HG03139 (cell line): ENCODE results near the gene CNBD2.
"Not testable (repeated sequence)": the region's sequence is repeated elsewhere in the genome, so short reads cannot be mapped to it uniquely, and the experiment has no call there.

Source experiments
- ATAC-seq: cut with Tn5 transposase; IDR thresholded peaks from one replicate; pipeline ENCODE4 v1.9.1; 2021; ENCODE audit not compliant: unreplicated experiment

The CNBD2 gene

GRCh38 chr20:36018208-36018988 lies 50.0 kb downstream of the CNBD2 start:
- no peak for ATAC-seq

- not testable (repeated sequence) for ATAC-seq
Observed at GRCh38 chr20:36026131-36026530, 57.7 kb downstream of the CNBD2 start.

DNA sequence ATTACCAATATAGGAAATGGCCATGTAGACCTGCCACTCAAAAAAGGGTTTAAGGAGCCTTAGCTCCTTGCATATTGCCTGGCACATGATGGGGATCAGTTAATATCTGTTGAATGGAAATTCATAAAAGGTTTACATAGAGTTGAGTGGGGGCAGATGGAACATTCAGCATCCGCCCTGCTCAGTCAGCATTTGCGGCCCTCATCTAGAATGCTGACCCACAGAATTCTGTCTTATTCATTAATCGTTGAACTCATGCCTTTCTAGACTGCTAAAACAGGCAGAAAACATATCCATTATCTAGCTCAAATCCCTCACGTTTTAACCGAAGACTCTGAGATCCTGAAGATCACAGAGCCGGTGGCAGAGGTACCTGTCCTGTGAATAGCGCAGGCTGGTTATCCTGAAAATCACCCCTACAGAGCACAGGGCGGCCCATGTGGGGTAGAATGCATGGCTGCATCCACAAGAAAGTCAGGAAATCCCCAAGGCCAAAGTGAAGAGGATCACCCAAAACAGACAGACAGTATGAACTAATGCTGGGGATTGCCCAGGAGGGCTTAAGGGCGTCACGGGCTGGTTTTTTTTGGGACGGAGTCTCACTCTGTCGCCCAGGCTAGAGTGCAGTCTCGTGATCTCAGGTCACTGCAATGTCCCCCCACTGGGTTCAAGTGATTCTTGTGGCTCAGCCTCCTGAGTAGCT lies 59.9 kb downstream of the CNBD2 start:
- no peak for ATAC-seq

GRCh38 chr20:36030149-36030548 lies 61.8 kb downstream of the CNBD2 start:
- no peak for ATAC-seq

GRCh38 chr20:36031806-36032205 lies 63.4 kb downstream of the CNBD2 start:
- no peak for ATAC-seq

DNA sequence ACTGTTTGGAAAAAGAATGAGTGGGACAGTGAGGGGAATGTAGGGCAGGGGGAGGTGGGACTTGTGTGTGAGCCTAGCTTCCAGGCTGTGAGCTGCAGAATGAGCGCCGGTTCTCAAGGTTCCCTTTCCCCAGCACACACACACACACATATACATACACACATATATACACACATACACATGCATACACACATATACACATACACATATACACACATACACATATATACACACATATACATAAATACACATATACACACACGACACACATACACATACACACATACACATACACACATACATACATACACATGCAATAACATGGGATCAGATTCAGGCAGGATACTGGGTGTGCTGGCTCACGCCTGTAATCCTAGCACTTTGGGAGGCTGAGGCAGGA lies 66.5 kb downstream of the CNBD2 start:
- ATAC-seq = no peak

DNA sequence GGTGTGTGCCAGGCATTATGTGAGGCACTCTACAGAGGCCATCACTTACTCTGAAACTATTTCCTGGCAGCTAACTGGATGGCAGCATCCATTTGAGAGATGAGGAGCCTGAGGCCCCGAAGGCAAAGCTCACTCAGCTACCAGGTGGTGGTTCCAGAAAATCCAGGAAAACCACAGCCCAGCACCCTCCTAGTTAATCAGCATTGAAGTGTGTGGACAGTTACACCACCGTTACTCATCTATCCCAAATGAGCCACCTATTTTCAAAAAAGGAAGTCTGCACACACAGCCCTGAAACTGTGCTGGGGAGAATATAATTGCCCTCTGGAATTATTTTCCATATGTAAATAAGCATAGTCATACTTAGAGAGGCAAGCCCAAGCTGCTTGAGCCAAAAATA lies 67.4 kb downstream of the CNBD2 start:
- ATAC-seq = no peak

DNA sequence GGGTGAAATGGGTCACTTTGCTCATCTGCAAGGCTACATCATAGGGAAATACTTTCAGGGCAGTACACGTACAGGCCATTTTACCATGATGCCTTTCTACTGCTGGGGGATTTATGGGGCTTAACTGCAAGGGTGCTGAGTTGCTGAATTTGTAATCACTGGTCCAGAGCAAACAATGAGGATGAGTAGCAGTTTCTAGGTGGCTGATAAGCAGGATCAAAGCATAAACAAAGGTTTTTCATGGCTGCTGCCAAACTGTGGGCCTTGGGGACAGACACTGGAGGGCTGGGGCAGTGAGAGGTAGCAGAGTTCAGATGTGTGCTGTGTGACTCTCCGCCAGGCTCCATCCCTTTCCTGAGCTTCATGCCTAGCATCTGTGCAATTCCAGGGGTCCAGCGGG lies 68.3 kb downstream of the CNBD2 start:
- no peak for ATAC-seq

- ATAC-seq = no peak
Observed at GRCh38 chr20:36040571-36040970, 72.2 kb downstream of the CNBD2 start.

DNA sequence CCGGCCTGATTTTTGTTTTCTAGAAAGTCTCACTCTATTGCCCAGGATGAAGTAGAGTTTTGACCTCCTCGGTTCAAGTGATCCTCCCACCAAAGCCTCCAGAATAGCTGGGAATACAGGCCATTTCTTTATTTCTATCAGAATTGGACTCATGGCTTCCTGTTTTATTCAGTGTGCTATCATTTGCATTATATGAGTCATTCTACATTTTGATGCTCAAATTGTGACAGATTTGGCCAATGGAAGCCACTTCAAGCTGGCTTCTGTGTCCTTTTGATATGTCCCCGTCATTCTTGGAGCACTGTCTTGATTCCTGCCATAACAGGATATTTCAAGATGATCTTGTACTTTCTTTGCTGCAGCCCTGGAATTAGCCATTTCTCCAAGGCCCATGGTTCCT lies 75.1 kb downstream of the CNBD2 start:
- ATAC-seq = no peak

DNA sequence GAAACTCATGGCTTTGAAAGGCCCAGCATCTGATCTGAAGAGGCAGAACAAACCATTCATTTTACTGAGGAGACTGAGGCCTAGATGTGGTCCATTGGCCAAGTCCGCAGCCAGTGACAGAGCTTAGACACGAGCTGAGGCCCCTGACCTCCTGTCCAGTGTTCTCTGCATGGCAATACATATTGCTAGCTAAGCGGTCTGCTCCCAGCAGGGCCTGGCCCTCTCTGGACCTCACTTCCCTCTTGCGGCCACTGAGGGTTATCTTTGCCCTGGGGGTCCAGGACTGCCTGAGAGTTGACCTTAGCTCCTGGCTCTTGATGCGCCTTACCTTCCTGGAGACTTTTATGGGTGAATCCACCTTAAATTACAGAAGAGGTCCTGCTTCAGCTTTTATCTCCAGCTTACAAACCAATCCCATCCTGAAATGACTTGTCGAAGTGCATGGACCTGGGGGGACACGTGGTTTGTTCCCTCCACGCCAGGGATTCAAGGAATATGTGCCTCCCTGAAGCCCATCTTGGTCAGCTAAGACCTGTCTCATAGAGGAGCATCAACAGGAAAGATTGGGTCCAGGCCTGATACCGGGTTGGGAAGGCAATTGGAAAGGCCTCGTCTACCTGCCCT lies 75.6 kb downstream of the CNBD2 start:
- ATAC-seq = no peak

GRCh38 chr20:36045373-36045714 lies 77.0 kb downstream of the CNBD2 start:
- no peak for ATAC-seq

GRCh38 chr20:36046073-36046798 lies 77.8 kb downstream of the CNBD2 start:
- ATAC-seq = not testable (repeated sequence)

- not testable (repeated sequence) for ATAC-seq
Observed at GRCh38 chr20:36049408-36049807, 81.0 kb downstream of the CNBD2 start.

DNA sequence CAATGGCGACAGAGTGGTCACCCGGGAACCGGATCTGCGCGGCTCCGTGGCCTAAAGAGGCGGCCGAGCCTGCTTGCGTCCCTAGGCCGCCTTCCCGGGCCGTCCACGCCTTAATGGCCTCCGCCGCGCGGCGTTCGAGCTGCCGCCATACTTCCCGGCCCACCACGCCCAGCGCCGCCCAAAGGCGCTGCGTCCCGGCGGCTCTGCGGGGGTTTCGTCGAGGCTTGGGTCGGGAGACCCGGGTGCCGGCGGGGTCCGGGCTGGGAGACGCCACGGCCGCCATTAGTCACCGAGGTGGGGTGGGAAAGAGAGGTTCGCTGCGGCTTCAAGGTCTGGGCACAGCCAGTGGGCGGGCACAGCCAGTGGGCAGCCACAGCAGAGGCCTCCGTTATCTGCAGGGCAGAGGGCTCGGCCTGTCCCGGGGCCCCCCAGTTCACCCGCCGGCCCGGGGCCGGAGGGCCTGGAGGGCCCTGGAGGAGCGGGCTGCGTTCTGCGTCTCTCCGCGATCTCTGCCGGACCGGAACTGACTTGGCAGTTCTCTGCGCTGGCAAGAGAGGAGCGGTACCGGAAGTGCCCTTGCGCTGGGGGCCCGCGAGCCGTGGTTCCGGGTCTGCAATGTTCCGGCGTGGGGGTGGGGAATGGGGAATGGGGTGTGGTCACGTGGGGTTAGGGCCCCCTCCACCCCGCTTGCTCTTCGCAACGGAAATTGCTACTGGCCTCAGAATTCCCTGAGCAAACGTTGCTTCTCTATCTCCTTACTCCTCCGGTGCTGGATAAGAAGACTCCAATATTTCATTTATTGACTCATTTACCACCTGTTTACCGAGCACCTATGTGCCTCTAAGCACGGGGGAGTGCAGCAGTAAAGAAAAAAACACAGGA lies 82.3 kb downstream of the CNBD2 start:
- ATAC-seq = peak; percentile 81

DNA sequence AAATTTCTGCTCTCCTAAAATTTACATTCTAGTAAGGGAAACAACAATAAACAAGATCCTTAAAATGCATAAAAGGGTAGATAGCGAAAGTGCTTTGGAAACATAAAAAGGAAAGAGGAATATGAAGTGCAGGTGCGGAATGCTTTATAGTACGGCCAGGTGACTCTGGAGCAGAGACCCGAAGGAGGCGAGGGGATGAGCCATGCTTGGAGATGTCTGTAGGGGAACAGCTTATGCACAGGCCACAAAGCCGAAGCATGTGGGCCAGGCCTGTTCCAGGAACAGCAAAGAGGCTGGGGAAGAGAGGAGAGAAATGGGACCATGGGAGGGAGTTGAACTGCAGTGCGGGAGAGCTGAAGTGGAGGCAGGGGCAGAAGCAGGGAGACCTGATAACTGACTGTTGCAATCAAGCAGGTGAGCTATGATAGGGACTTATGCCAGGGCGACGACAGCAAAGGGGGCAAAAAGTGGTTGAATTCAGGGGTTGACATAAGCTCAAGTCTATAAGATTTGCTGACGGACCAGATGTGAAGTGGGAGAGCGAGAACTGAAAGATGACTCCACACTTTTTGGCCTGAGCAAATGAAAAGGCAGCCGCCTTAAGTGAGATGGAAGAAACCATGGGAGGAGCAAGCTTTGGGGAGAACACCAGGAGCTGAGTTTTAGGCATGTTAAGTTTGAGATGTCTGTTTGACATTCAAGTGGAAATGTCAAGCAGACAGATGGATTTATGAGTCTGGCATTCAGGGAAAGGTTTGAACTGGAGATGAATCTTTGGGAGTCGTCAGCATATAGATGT lies 83.1 kb downstream of the CNBD2 start:
- ATAC-seq = no peak

DNA sequence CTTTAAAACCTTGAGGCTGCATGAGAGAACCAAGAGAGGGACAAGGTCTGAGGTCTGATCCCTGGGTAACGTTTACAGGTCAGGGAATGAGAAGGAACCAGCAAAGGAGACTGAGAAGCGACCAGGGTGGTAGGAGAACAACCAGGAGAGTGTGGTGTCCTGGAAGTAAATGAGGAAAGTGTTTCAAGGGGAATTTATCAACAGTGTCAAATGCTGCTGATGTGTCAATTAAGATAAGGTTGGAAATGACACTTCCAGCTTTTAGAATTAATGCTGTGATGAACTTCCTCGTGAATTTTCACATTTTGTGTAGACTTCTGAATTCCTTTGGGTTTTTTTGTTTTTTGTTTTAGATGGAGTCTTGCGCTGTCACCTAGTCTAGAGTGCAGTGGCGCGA lies 83.7 kb downstream of the CNBD2 start:
- no peak for ATAC-seq

DNA sequence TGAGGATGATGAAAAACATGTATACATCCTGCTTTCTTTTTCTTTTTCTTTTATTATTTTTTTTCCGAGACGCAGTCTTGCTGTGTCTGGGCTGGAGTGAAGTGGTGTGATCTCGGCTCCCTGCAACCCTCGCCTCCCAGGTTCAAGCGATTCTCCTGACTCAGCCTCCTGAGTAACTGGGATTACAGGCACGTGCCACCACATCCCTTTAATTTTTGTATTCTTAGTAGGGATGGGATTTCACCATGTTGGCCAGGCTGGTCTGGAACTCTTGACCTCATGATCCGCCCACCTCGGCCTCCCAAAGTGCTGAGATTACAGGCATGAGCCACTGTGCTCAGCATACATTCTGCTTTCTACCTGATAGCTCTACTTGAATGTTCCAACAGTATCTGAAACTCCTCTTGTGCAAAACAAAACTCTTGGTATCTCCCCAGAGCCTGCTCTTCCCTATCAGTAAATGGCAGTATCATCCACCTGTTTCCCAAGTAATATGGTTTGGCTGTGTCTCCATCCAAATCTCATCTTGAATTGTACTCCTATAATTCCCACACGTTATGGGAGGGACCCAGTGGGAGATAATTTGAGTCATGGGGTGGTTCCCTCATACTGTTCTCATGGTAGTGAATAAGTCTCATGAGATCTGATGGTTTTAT lies 85.6 kb downstream of the CNBD2 start:
- ATAC-seq = not testable (repeated sequence)

- no peak for ATAC-seq
Observed at GRCh38 chr20:36055145-36055544, 86.8 kb downstream of the CNBD2 start.
